GM19099 (cell line): ENCODE measurements around the gene RPL19.

Experiments used
- POLR2A ChIP-seq: IDR thresholded peaks from 3 replicates; pipeline ENCODE4 v1.6.1; 2011; ENCODE audit warnings: low read depth; ENCODE audit not compliant: insufficient read length; ENCODE audit errors: extremely low read depth

Gene RPL19

GRCh38 chr17:39167476-39167875 lies 32.6 kb upstream of the RPL19 start:
- no peak for TF ChIP-seq POLR2A

- TF ChIP-seq POLR2A, result no peak
Observed at GRCh38 chr17:39169101-39169500, 31.0 kb upstream of the RPL19 start.

- no peak for TF ChIP-seq POLR2A
Observed at GRCh38 chr17:39169518-39169917, 30.6 kb upstream of the RPL19 start.

GRCh38 chr17:39170109-39170508 lies 30.0 kb upstream of the RPL19 start:
- TF ChIP-seq POLR2A, result no peak

DNA sequence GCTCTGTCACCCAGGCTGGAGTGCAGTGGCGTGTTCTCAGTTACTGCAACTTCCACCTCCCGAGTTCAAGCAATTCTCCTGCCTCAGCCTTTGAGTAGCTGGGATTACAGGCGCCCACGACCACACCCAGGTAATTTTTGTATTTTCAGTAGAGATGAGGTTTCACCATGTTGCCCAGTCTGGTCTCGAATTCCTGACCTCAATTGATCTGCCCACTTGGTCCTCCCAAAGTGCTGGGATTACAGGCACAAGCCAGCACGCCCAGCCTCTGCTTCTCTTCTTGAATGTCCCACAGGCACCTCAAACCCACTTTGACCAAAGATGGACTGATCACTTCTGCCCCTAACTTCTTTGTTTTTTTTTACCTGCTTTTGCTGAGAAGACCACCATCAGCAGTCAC lies 29.5 kb upstream of the RPL19 start:
- no peak for TF ChIP-seq POLR2A

DNA sequence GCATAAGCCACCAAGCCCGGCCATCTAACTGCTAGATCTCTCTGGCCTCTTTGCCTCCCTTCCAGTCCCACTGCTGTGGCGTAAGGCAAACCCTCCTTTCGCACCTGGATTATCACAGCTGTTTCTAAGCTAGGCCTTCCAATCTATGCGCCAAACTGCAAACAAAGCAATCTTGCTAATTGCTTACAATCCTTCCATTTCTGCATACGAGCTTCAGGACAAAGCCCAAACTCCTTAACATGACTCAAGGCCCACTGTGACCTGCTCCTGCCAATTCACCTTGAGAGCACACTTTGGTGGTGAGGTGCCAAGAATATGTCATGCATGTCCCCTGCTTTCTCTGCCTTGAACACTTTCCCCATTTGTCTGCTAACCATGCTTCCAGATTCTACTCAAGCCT lies 28.1 kb upstream of the RPL19 start:
- no peak for TF ChIP-seq POLR2A

DNA sequence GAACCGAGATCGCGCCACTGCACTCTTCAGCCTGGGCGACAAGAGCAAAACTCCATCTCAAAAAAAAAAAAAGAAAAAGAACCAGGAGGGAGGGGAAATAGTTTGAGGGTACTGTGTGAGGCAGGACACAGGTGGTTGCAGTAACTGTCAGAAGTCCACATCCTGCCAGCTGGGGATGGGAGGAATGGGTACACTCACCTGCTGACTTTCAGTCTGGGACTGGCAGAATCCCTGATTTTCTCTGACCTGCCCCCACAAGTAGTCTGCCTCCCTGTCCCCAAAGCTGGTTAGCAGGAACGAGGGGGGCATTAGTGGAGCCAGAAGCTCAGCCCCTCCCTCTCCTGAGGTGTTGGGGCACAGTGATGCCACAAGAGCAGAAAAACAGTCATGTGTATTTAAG lies 27.0 kb upstream of the RPL19 start:
- TF ChIP-seq POLR2A, result no peak

GRCh38 chr17:39173526-39174274 lies 26.4 kb upstream of the RPL19 start:
- no peak for TF ChIP-seq POLR2A

- TF ChIP-seq POLR2A, result no peak
Observed at GRCh38 chr17:39174920-39175694, 25.0 kb upstream of the RPL19 start.

GRCh38 chr17:39175695-39176093 lies 24.4 kb upstream of the RPL19 start:
- no peak for TF ChIP-seq POLR2A

- TF ChIP-seq POLR2A, result no peak
Observed at GRCh38 chr17:39177256-39177655, 22.8 kb upstream of the RPL19 start.

DNA sequence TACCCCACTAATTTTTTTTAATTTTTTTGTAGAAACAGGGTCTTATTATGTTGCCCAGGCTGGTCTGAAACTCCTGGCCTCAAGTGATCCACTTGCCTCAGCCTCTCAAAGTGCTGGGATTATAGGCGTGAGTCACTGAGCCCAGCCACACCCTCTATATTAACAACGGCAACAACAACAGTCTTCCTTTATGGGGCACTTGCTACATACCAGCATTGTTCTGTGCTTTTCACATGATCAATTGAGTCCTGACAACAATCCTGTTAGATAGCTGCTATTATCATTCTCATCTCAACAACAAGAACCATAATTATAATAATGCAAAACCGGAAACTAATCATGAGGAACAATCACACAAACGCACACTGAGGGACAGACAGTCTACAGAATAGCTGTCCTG lies 21.5 kb upstream of the RPL19 start:
- TF ChIP-seq POLR2A, result no peak

DNA sequence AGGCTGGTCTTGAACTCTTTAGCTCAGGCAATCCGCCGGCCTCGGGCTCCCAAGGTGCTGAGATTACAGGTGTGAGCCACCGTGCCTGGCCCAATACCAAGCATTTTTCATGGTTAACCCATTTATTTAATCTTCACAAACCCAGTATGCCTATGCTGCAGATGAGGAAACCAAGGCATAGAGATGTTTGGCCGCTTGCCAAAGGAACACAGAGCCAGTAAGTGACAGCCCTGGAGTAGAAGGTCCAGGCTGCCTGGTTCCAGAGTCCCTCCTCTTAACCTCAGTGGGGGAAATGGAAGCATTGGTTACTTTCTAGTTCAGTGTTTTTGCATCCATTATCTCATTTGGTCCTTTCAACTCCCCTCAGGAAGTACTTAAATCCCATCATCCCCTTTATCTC lies 18.8 kb upstream of the RPL19 start:
- TF ChIP-seq POLR2A, result no peak

- no peak for TF ChIP-seq POLR2A
Observed at GRCh38 chr17:39183045-39183444, 17.0 kb upstream of the RPL19 start.

GRCh38 chr17:39183720-39184119 lies 16.4 kb upstream of the RPL19 start:
- TF ChIP-seq POLR2A, result no peak

GRCh38 chr17:39186481-39187002 lies 13.5 kb upstream of the RPL19 start:
- no peak for TF ChIP-seq POLR2A
